IMR-90 (cell line): ENCODE measurements around the gene NEDD4L. TPM values are rescaled to one million over a fixed set of nuclear protein-coding genes. Genes with fewer than 3 reads are reported as not detected.

Experiments used
- ATAC-seq: fragments of 200-7000 bp; cut with Tn5 transposase; 2 replicates; pipeline ENCODE4 v1.9.1; 2020; ENCODE audit warnings: low read depth, mild to moderate bottlenecking, moderate library complexity
- BruUV-seq: library from RNA; stranded (reverse); fragments of 400-500 nt; replicated peaks from 2 replicates; lab custom pipeline; 2021; lab: Mats Ljungman, UMichigan
- CTCF ChIA-PET: fragments of 300-600 bp; formaldehyde crosslinking; extraction: SDS; loops from one replicate; lab custom pipeline; 2021; ENCODE audit warnings: antibody characterized with exemption; lab: Yijun Ruan, JAX
- POLR2A ChIA-PET: fragments of 300-600 bp; sonication (Branson Sonifier 250); formaldehyde crosslinking; loops from one replicate; lab custom pipeline; 2022; ENCODE audit warnings: antibody characterized with exemption; ENCODE audit not compliant: unreplicated experiment; lab: Charles Lee
- DNase-seq: peaks from one replicate; pipeline ENCODE4 v3.0.0; 2013
- H2AFZ ChIP-seq: replicated peaks from 2 replicates; pipeline ENCODE3; 2013; ENCODE audit warnings: low read length, mild to moderate bottlenecking; ENCODE audit not compliant: poor library complexity
- H2AK5ac ChIP-seq: 2 replicates; pipeline ENCODE4 v1.6.1; 2013; ENCODE audit warnings: low read depth, low read length, inconsistent platforms
- H2AK9ac ChIP-seq: replicated peaks from 2 replicates; pipeline ENCODE3; 2013; ENCODE audit warnings: mild to moderate bottlenecking, low read depth, low read length, moderate library complexity; ENCODE audit not compliant: poor library complexity
- H2BK120ac ChIP-seq: 2 replicates; pipeline ENCODE4 v1.6.1; 2013; ENCODE audit warnings: low read depth, low read length, inconsistent platforms
- H2BK15ac ChIP-seq: 3 replicates; pipeline ENCODE4 v1.6.1; 2013; ENCODE audit warnings: low read depth, low read length, inconsistent platforms
- H2BK20ac ChIP-seq: 2 replicates; pipeline ENCODE4 v1.6.1; 2013; ENCODE audit warnings: low read depth, mild to moderate bottlenecking, inconsistent platforms, low read length, moderate library complexity
- H2BK5ac ChIP-seq: 2 replicates; pipeline ENCODE4 v1.6.1; 2013; ENCODE audit warnings: mild to moderate bottlenecking, low read depth, low read length, inconsistent platforms; ENCODE audit not compliant: poor library complexity, severe bottlenecking
- H3K14ac ChIP-seq: replicated peaks from 2 replicates; pipeline ENCODE4 v1.6.1; 2013; ENCODE audit warnings: low read depth, low read length, inconsistent platforms
- H3K18ac ChIP-seq: 2 replicates; pipeline ENCODE4 v1.6.1; 2013; ENCODE audit warnings: low read depth, low read length, control low read depth
- H3K23ac ChIP-seq: 2 replicates; pipeline ENCODE4 v1.6.1; 2013; ENCODE audit warnings: low read depth, low read length, inconsistent platforms
- H3K27ac ChIP-seq: 2 replicates; pipeline ENCODE4 v1.5.1; 2013; ENCODE audit warnings: mild to moderate bottlenecking, control low read depth, low read length; ENCODE audit not compliant: insufficient read depth
- H3K27me3 ChIP-seq: 2 replicates; pipeline ENCODE4 v1.6.1; 2013; ENCODE audit warnings: low read length; ENCODE audit not compliant: control insufficient read depth, insufficient read depth
- H3K36me3 ChIP-seq: 2 replicates; pipeline ENCODE4 v1.6.1; 2013; ENCODE audit warnings: low read length, mixed read lengths; ENCODE audit not compliant: control insufficient read depth, insufficient read depth
- H3K4ac ChIP-seq: 2 replicates; pipeline ENCODE4 v1.6.1; 2013; ENCODE audit warnings: low read depth, low read length, inconsistent platforms
- H3K4me1 ChIP-seq: 2 replicates; pipeline ENCODE4 v1.6.1; 2013; ENCODE audit warnings: low read length, mixed read lengths; ENCODE audit not compliant: control insufficient read depth, insufficient read depth
- H3K4me2 ChIP-seq: 2 replicates; pipeline ENCODE4 v1.6.1; 2013; ENCODE audit warnings: low read depth, mild to moderate bottlenecking, control low read depth, low read length, moderate library complexity
- H3K4me3 ChIP-seq: 2 replicates; pipeline ENCODE4 v1.5.1; 2013; ENCODE audit warnings: low read depth, mild to moderate bottlenecking, control low read depth, low read length, moderate library complexity; ENCODE audit not compliant: insufficient read depth
- H3K56ac ChIP-seq: 2 replicates; pipeline ENCODE4 v1.6.1; 2013; ENCODE audit warnings: low read length, inconsistent platforms; ENCODE audit not compliant: insufficient read depth; ENCODE audit errors: extremely low read depth
- H3K79me1 ChIP-seq, 2 experiments: 2 replicates each; pipeline ENCODE4 v1.6.1; 2013; ENCODE audit warnings: low read length in 2 of 2, inconsistent platforms in 1 of 2, low read depth in 1 of 2
- H3K9ac ChIP-seq: 2 replicates; pipeline ENCODE4 v1.6.1; 2013; ENCODE audit warnings: low read depth, low read length, control low read depth
- H3K9me1 ChIP-seq: 2 replicates; pipeline ENCODE4 v1.6.1; 2013; ENCODE audit warnings: low read length, inconsistent platforms; ENCODE audit not compliant: insufficient read depth
- H3K9me3 ChIP-seq: 2 replicates; pipeline ENCODE4 v1.6.1; 2013; ENCODE audit warnings: low read length; ENCODE audit not compliant: control insufficient read depth, insufficient read depth
- H4K20me1 ChIP-seq: 2 replicates; pipeline ENCODE4 v1.6.1; 2013; ENCODE audit warnings: low read length, inconsistent platforms; ENCODE audit not compliant: insufficient read depth
- H4K5ac ChIP-seq: 2 replicates; pipeline ENCODE4 v1.6.1; 2013; ENCODE audit warnings: mild to moderate bottlenecking, low read depth, low read length, control low read depth
- H4K8ac ChIP-seq, 2 experiments: 2 replicates each; pipeline ENCODE4 v1.6.1; 2013; ENCODE audit warnings: low read depth in 2 of 2, low read length in 2 of 2, control low read depth in 1 of 2, inconsistent platforms in 1 of 2
- H4K91ac ChIP-seq: 2 replicates; pipeline ENCODE4 v1.6.1; 2013; ENCODE audit warnings: low read depth, low read length, inconsistent platforms; ENCODE audit not compliant: insufficient read depth
- BHLHE40 ChIP-seq: fragments of 150-350 bp; IDR thresholded peaks from 2 replicates; pipeline ENCODE4 v1.6.1; 2016; ENCODE audit warnings: mild to moderate bottlenecking, low read depth, low read length
- CEBPB ChIP-seq: IDR thresholded peaks from 2 replicates; pipeline ENCODE4 v1.6.1; 2012; ENCODE audit warnings: low read depth, low read length, improper control_type of control experiment
- CHD1 ChIP-seq: IDR thresholded peaks from 2 replicates; pipeline ENCODE4 v1.6.1; 2012; ENCODE audit warnings: low read depth, low read length, improper control_type of control experiment
- CTCF ChIP-seq: conservative IDR thresholded peaks from 2 replicates; pipeline ENCODE4 v1.5.1; 2012; ENCODE audit warnings: mild to moderate bottlenecking, low read depth, low read length, improper control_type of control experiment
- ELK1 ChIP-seq: fragments of 150-350 bp; IDR thresholded peaks from 2 replicates; pipeline ENCODE4 v1.6.1; 2016; ENCODE audit warnings: low read depth, mild to moderate bottlenecking, low read length, moderate library complexity, borderline replicate concordance
- FOS ChIP-seq: fragments of 150-350 bp; IDR thresholded peaks from 2 replicates; pipeline ENCODE4 v1.6.1; 2016; ENCODE audit warnings: low read depth, low read length
- MAFK ChIP-seq: IDR thresholded peaks from 2 replicates; pipeline ENCODE4 v1.6.1; 2012; ENCODE audit warnings: low read depth, low read length, improper control_type of control experiment
- MAZ ChIP-seq: IDR thresholded peaks from 2 replicates; pipeline ENCODE4 v1.6.1; 2012; ENCODE audit warnings: low read depth, mild to moderate bottlenecking, low read length, improper control_type of control experiment, moderate library complexity, borderline replicate concordance
- MXI1 ChIP-seq: IDR thresholded peaks from 2 replicates; pipeline ENCODE4 v1.6.1; 2012; ENCODE audit warnings: low read depth, mild to moderate bottlenecking, low read length, moderate library complexity, borderline replicate concordance
- NFE2L2 ChIP-seq: fragments of 150-350 bp; IDR thresholded peaks from 2 replicates; pipeline ENCODE4 v1.6.1; 2016; ENCODE audit warnings: low read depth, mild to moderate bottlenecking, low read length
- POLR2A ChIP-seq: IDR thresholded peaks from 2 replicates; pipeline ENCODE4 v1.6.1; 2012; ENCODE audit warnings: mild to moderate bottlenecking, low read depth, low read length
- RAD21 ChIP-seq: IDR thresholded peaks from 2 replicates; pipeline ENCODE4 v1.6.1; 2012; ENCODE audit warnings: low read length, improper control_type of control experiment
- RCOR1 ChIP-seq: IDR thresholded peaks from 2 replicates; pipeline ENCODE4 v1.6.1; 2012; ENCODE audit warnings: mild to moderate bottlenecking, low read length, improper control_type of control experiment; ENCODE audit not compliant: insufficient replicate concordance
- RFX5 ChIP-seq: IDR thresholded peaks from 2 replicates; pipeline ENCODE4 v1.8.0; 2012; ENCODE audit warnings: low read depth, mild to moderate bottlenecking, low read length, moderate library complexity
- SMC3 ChIP-seq: fragments of 150-350 bp; IDR thresholded peaks from 2 replicates; pipeline ENCODE4 v1.6.1; 2016; ENCODE audit warnings: low read depth, mild to moderate bottlenecking, antibody characterized with exemption, low read length, moderate library complexity
- WGBS, 2 experiments: methylation state at CpG; one replicate each; pipeline versions ENCODE4 v1.1.5 to v1.1.7; 2013; ENCODE audit warnings: missing lambda C conversion rate in 2 of 2; ENCODE audit not compliant: insufficient read length in 1 of 2; ENCODE audit errors: extremely low coverage in 2 of 2; 5-methylcytosine and 5-hydroxymethylcytosine counted together
- dilution Hi-C: fragments of 300-500 bp; cut with HindIII; formaldehyde crosslinking; loops from one replicate; pipeline ENCODE4 v1.14.3; 2018; ENCODE audit warnings: low sequenced_read_pairs; ENCODE audit not compliant: unreplicated experiment
- in situ Hi-C: fragments of 300-500 bp; cut with MboI; formaldehyde crosslinking; loops from 3 replicates; pipeline ENCODE4 v1.14.3; 2019; ENCODE audit warnings: low sequenced_read_pairs, inconsistent platforms, mixed read lengths
- intact Hi-C: fragments of 100-400 bp; cut with micrococcal nuclease; formaldehyde crosslinking; loops from 2 replicates; pipeline ENCODE4 v1.10.0; 2022
- polyA plus RNA-seq, 3 experiments: library from polyadenylated mRNA; depleted of rRNA; stranded (reverse); fragments of >200 nt; gene quantifications; 2 replicates each; pipeline ENCODE4 v1.2.3, GENCODE V29; 2012; ENCODE audit warnings: low replicate concordance in 1 of 3
- total RNA-seq: library from RNA; depleted of rRNA; stranded (reverse); fragments of >200 nt; gene quantifications from 2 replicates; pipeline ENCODE4 v1.2.3, GENCODE V29; 2012
- TF ChIP-seq, protein P1 (sequence below): fragments of 150-350 bp; IDR thresholded peaks from 2 replicates; pipeline ENCODE4 v1.6.1; 2017; ENCODE audit warnings: mild to moderate bottlenecking, antibody characterized with exemption, low read length, low read depth

The NEDD4L gene
- total and polyA plus RNA-seq, 2 of the 4 experiments (the other 2 are of a cell fraction) = 10.0 to 10.9 TPM

- no peaks in the 10 kb centered on the region for H3K27me3 ChIP-seq
- POLR2A ChIA-PET = no interaction called here
- no peak overlapping the region for H3K4me3 ChIP-seq
- BruUV-seq = no TSS peak
- H3K4ac ChIP-seq = no peak overlapping the region
- H3K9ac ChIP-seq = no peak overlapping the region
- CTCF ChIA-PET = no interaction called here
- no peak overlapping the region for H2AFZ ChIP-seq
- no peak overlapping the region for H4K91ac ChIP-seq
- no peak overlapping the region for H3K4me2 ChIP-seq
- no peak overlapping the region for H2BK120ac ChIP-seq
- WGBS, 2 experiments = no CpG with 5 or more reads among the region's 7 CpGs
- H3K23ac ChIP-seq = no peak overlapping the region
- DNase-seq = no peak
- dilution Hi-C loops (no loop called here), in situ Hi-C loops (no loop called here), intact Hi-C loops (no loop called here)
- H3K9me3 ChIP-seq = no peaks in the 10 kb centered on the region
- peaks cover 6% of the 10 kb centered on the region for H3K4me1 ChIP-seq
- no peak overlapping the region for H2AK5ac ChIP-seq
- H2BK20ac ChIP-seq = no peak overlapping the region
- no peak overlapping the region for H2AK9ac ChIP-seq
- H3K14ac ChIP-seq = no peak overlapping the region
- no peak overlapping the region for H2BK5ac ChIP-seq
- no peaks in the 10 kb centered on the region for H4K20me1 ChIP-seq
- H3K56ac ChIP-seq = no peak overlapping the region
- H3K36me3 ChIP-seq = no peaks in the 10 kb centered on the region
- no peak overlapping the region for H3K18ac ChIP-seq
- no peak overlapping the region for H2BK15ac ChIP-seq
- TF ChIP-seq ELK1 = no peak
- no peak for TF ChIP-seq RAD21
- no peak for TF ChIP-seq CHD1
- TF ChIP-seq MAFK = no peak
- TF ChIP-seq NFE2L2 = no peak
- TF ChIP-seq FOS = no peak
- no peak for TF ChIP-seq BHLHE40
- no peak for TF ChIP-seq MAZ
- no peak for TF ChIP-seq RCOR1
- no peak for TF ChIP-seq CTCF
- no peak for TF ChIP-seq MXI1
- TF ChIP-seq CEBPB = no peak
- TF ChIP-seq POLR2A = no peak
- TF ChIP-seq, protein P1, sequence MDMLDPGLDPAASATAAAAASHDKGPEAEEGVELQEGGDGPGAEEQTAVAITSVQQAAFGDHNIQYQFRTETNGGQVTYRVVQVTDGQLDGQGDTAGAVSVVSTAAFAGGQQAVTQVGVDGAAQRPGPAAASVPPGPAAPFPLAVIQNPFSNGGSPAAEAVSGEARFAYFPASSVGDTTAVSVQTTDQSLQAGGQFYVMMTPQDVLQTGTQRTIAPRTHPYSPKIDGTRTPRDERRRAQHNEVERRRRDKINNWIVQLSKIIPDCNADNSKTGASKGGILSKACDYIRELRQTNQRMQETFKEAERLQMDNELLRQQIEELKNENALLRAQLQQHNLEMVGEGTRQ = no peak
- TF ChIP-seq SMC3 = no peak
- no peak for TF ChIP-seq RFX5
- H3K9me1 ChIP-seq = peaks cover 10% of the 10 kb centered on the region; the same call in 1 of the 2 replicates
- ATAC-seq = no peak
- H4K8ac ChIP-seq = no peak overlapping the region
- H4K5ac ChIP-seq = no peak overlapping the region
- no peak overlapping the region for H3K27ac ChIP-seq
- H3K79me1 ChIP-seq = peaks cover 0 to 4% of the 10 kb centered on the region in 2 experiments; a peak in 2 of 4 replicates
Measured at GRCh38 chr18:58228762-58229161, 184.7 kb downstream of the NEDD4L start.
